GM21619 (cell line): ENCODE data around the gene MYLK.
"Not testable (repeated sequence)": the region's sequence is repeated elsewhere in the genome, so short reads cannot be mapped to it uniquely, and the experiment has no call there.

Source experiments
- ATAC-seq: cut with Tn5 transposase; IDR thresholded peaks from one replicate; pipeline ENCODE4 v1.9.1; 2021; ENCODE audit not compliant: unreplicated experiment

MYLK gene

GRCh38 chr3:123632161-123632655 lies 251.9 kb downstream of the MYLK start:
- no peak for ATAC-seq

- no peak for ATAC-seq
Observed at GRCh38 chr3:123629747-123630047, 254.4 kb downstream of the MYLK start.

- no peak for ATAC-seq
Observed at GRCh38 chr3:123628996-123629746, 255.0 kb downstream of the MYLK start.

- ATAC-seq: no peak
Observed at GRCh38 chr3:123627673-123628670, 256.2 kb downstream of the MYLK start.

- no peak for ATAC-seq
Observed at GRCh38 chr3:123626881-123627280, 257.3 kb downstream of the MYLK start.

- no peak for ATAC-seq
Observed at GRCh38 chr3:123624302-123624701, 259.8 kb downstream of the MYLK start.

- ATAC-seq: no peak
Observed at GRCh38 chr3:123623346-123623880, 260.7 kb downstream of the MYLK start.

GRCh38 chr3:123622766-123623165 lies 261.4 kb downstream of the MYLK start:
- no peak for ATAC-seq

GRCh38 chr3:123621850-123622189 lies 262.3 kb downstream of the MYLK start:
- no peak for ATAC-seq

GRCh38 chr3:123621186-123621849 lies 262.8 kb downstream of the MYLK start:
- no peak for ATAC-seq

GRCh38 chr3:123620343-123620742 lies 263.8 kb downstream of the MYLK start:
- no peak for ATAC-seq

- no peak for ATAC-seq
Observed at GRCh38 chr3:123618768-123619484, 265.2 kb downstream of the MYLK start.

GRCh38 chr3:123618076-123618708 lies 265.9 kb downstream of the MYLK start:
- ATAC-seq: no peak

GRCh38 chr3:123616593-123616992 lies 267.5 kb downstream of the MYLK start:
- ATAC-seq: no peak

- no peak for ATAC-seq
Observed at GRCh38 chr3:123613543-123613942, 270.6 kb downstream of the MYLK start.

- not testable (repeated sequence) for ATAC-seq
Observed at GRCh38 chr3:123611674-123612073, 272.5 kb downstream of the MYLK start.

- no peak for ATAC-seq
Observed at GRCh38 chr3:123611082-123611481, 273.1 kb downstream of the MYLK start.

- ATAC-seq: peak; percentile 76
Observed at GRCh38 chr3:123610331-123610730, 273.8 kb downstream of the MYLK start.

- no peak for ATAC-seq
Observed at GRCh38 chr3:123609063-123609462, 275.1 kb downstream of the MYLK start.
